ENCODE results near the gene ATG101.
A peak's percentile ranks its signal among the peaks of the same experiment; 100 is the strongest.

The ATG101 gene

GRCh38 chr12:52032446-52032803 is 37.4 kb upstream of the ATG101 start:
- Histone ChIP-seq H3K4me2 (ENCODE audit: low read depth, low read length, poor library complexity, severe bottlenecking) (peak overlapping the region; percentile 77), H3F3A (ENCODE audit: low read depth) (peaks cover 13% of the 10 kb centered on the region; the same call in 1 of the 2 replicates), H3K9me3 (ENCODE audit: insufficient read depth, low read depth, low read length) (no peaks in the 10 kb centered on the region), H3K9me2 (replicated peaks; ENCODE audit: low read depth, low read length) (no peaks in the 10 kb centered on the region), H2AFZ (ENCODE audit: low read length) (peak overlapping the region; percentile 28; the same call in 1 of the 2 replicates), H3K27me3 (ENCODE audit: insufficient read depth, low read length, poor library complexity, severe bottlenecking) (peaks cover 10% of the 10 kb centered on the region), H3K36me3 (ENCODE audit: insufficient read depth, low read length) (no peaks in the 10 kb centered on the region), H3K9ac (ENCODE audit: low read depth, low read length, poor library complexity, severe bottlenecking) (no peak overlapping the region), H3K4me3 (ENCODE audit: low read length, poor library complexity, severe bottlenecking) (peak overlapping the region; percentile 73), H3K4me1 (ENCODE audit: insufficient read depth, low read length, poor library complexity, severe bottlenecking) (peaks cover 17% of the 10 kb centered on the region), H3K79me2 (ENCODE audit: insufficient read depth, low read length) (no peaks in the 10 kb centered on the region), H4K20me1 (ENCODE audit: insufficient read depth, low read length, poor library complexity, severe bottlenecking) (no peaks in the 10 kb centered on the region)
- TF ChIP-seq EZH2phosphoT487 (IDR thresholded peaks at IDR 0.05; ENCODE audit: borderline replicate concordance): no peak
- TF ChIP-seq CTCF (conservative IDR thresholded peaks at IDR 0.05; ENCODE audit: low read length): no peak

GRCh38 chr12:52032804-52033445 is 36.9 kb upstream of the ATG101 start:
- no peak for TF ChIP-seq CTCF (conservative IDR thresholded peaks at IDR 0.05; ENCODE audit: low read length)
- TF ChIP-seq EZH2phosphoT487 (IDR thresholded peaks at IDR 0.05; ENCODE audit: borderline replicate concordance): no peak
- Histone ChIP-seq H3K9ac (ENCODE audit: low read depth, low read length, poor library complexity, severe bottlenecking) (peak overlapping the region; percentile 46), H3K9me3 (ENCODE audit: insufficient read depth, low read depth, low read length) (no peaks in the 10 kb centered on the region), H3K4me1 (ENCODE audit: insufficient read depth, low read length, poor library complexity, severe bottlenecking) (peaks cover 17% of the 10 kb centered on the region), H3K4me3 (ENCODE audit: low read length, poor library complexity, severe bottlenecking) (peak overlapping the region; percentile 73), H3K27me3 (ENCODE audit: insufficient read depth, low read length, poor library complexity, severe bottlenecking) (peaks cover 10% of the 10 kb centered on the region), H3K4me2 (ENCODE audit: low read depth, low read length, poor library complexity, severe bottlenecking) (peak overlapping the region; percentile 77), H2AFZ (ENCODE audit: low read length) (peak overlapping the region; percentile 77), H3K79me2 (ENCODE audit: insufficient read depth, low read length) (no peaks in the 10 kb centered on the region), H3K36me3 (ENCODE audit: insufficient read depth, low read length) (no peaks in the 10 kb centered on the region), H3K9me2 (replicated peaks; ENCODE audit: low read depth, low read length) (no peaks in the 10 kb centered on the region), H3F3A (ENCODE audit: low read depth) (peaks cover 13% of the 10 kb centered on the region; the same call in 1 of the 2 replicates), H4K20me1 (ENCODE audit: insufficient read depth, low read length, poor library complexity, severe bottlenecking) (no peaks in the 10 kb centered on the region)

GRCh38 chr12:52033446-52034140 is 36.2 kb upstream of the ATG101 start:
- H3K9ac ChIP-seq (ENCODE audit: low read depth, low read length, poor library complexity, severe bottlenecking): peak overlapping the region; percentile 46
- H3F3A ChIP-seq (ENCODE audit: low read depth): peaks cover 13% of the 10 kb centered on the region; the same call in 1 of the 2 replicates
- no peaks in the 10 kb centered on the region for H3K36me3 ChIP-seq (ENCODE audit: insufficient read depth, low read length)
- no peaks in the 10 kb centered on the region for H3K9me3 ChIP-seq (ENCODE audit: insufficient read depth, low read depth, low read length)
- TF ChIP-seq EZH2phosphoT487 (IDR thresholded peaks at IDR 0.05; ENCODE audit: borderline replicate concordance): no peak
- TF ChIP-seq CTCF (conservative IDR thresholded peaks at IDR 0.05; ENCODE audit: low read length): no peak
- peak overlapping the region; percentile 77 for H2AFZ ChIP-seq (ENCODE audit: low read length)
- peaks cover 17% of the 10 kb centered on the region for H3K4me1 ChIP-seq (ENCODE audit: insufficient read depth, low read length, poor library complexity, severe bottlenecking)
- no peaks in the 10 kb centered on the region for H4K20me1 ChIP-seq (ENCODE audit: insufficient read depth, low read length, poor library complexity, severe bottlenecking)
- H3K27me3 ChIP-seq (ENCODE audit: insufficient read depth, low read length, poor library complexity, severe bottlenecking): peaks cover 10% of the 10 kb centered on the region
- peak overlapping the region; percentile 73 for H3K4me3 ChIP-seq (ENCODE audit: low read length, poor library complexity, severe bottlenecking)
- H3K79me2 ChIP-seq (ENCODE audit: insufficient read depth, low read length): no peaks in the 10 kb centered on the region
- peak overlapping the region; percentile 77 for H3K4me2 ChIP-seq (ENCODE audit: low read depth, low read length, poor library complexity, severe bottlenecking)
- H3K9me2 ChIP-seq (replicated peaks; ENCODE audit: low read depth, low read length): no peaks in the 10 kb centered on the region

Measured in Loucy (cell line).